PC-9 (cell line): ENCODE measurements around the gene HYCC2. TPM values are rescaled to one million over a fixed set of nuclear protein-coding genes. Genes with fewer than 3 reads are reported as not detected.

ENCODE experiments used
- BruUV-seq: library from RNA; stranded (reverse); fragments of 400-500 nt; replicated peaks from 2 replicates; lab custom pipeline; 2021; lab: Mats Ljungman, UMichigan
- CTCF ChIA-PET: fragments of 300-600 bp; sonication (Branson Sonifier 250); formaldehyde crosslinking; loops from one replicate; lab custom pipeline; 2022; ENCODE audit warnings: antibody characterized with exemption; lab: Charles Lee
- POLR2A ChIA-PET: fragments of 300-600 bp; sonication (Branson Sonifier 250); formaldehyde crosslinking; loops from one replicate; lab custom pipeline; 2022; ENCODE audit warnings: antibody characterized with exemption; ENCODE audit not compliant: unreplicated experiment; lab: Charles Lee
- DNase-seq, 2 experiments: peaks; one replicate each; pipeline versions ENCODE4 v3.0.0 to v3.0.0-alpha.2; 2015 to 2022; ENCODE audit warnings: mixed read lengths in 1 of 2
- H2AFZ ChIP-seq: fragments of 200-600 bp; sonication (generic); 2 replicates; pipeline ENCODE4 v1.8.1; 2017; ENCODE audit warnings: antibody characterized with exemption
- H3F3A ChIP-seq: fragments of 200-600 bp; sonication (generic); 2 replicates; pipeline ENCODE4 v1.8.1; 2017; ENCODE audit warnings: antibody characterized with exemption, mild to moderate bottlenecking, low read depth; ENCODE audit not compliant: insufficient read depth
- H3K27ac ChIP-seq: fragments of 200-600 bp; sonication (generic); 2 replicates; pipeline ENCODE4 v1.6.1; 2016; ENCODE audit warnings: mixed run types
- H3K27me3 ChIP-seq: fragments of 200-600 bp; sonication (generic); 2 replicates; pipeline ENCODE4 v1.6.1; 2016; ENCODE audit warnings: low read depth, mixed run types; ENCODE audit not compliant: insufficient read depth
- H3K36me3 ChIP-seq: fragments of 200-600 bp; sonication (generic); 2 replicates; pipeline ENCODE4 v1.6.1; 2016; ENCODE audit warnings: low read depth, mixed run types
- H3K4me1 ChIP-seq: fragments of 200-600 bp; sonication (generic); replicated peaks from 2 replicates; pipeline ENCODE4 v1.6.1; 2016; ENCODE audit warnings: mixed run types; ENCODE audit not compliant: insufficient read depth
- H3K4me2 ChIP-seq: fragments of 200-600 bp; sonication (generic); 2 replicates; pipeline ENCODE4 v1.6.1; 2017; ENCODE audit warnings: mixed run types
- H3K4me3 ChIP-seq: fragments of 200-600 bp; sonication (generic); 2 replicates; pipeline ENCODE4 v1.6.1; 2016; ENCODE audit warnings: mixed run types
- H3K79me2 ChIP-seq: fragments of 200-600 bp; sonication (generic); 2 replicates; pipeline ENCODE4 v1.6.1; 2017; ENCODE audit warnings: low read depth, mixed run types
- H3K9me2 ChIP-seq: fragments of 200-600 bp; sonication (generic); 2 replicates; pipeline ENCODE4 v1.8.1; 2017; ENCODE audit warnings: mild to moderate bottlenecking; ENCODE audit not compliant: insufficient read depth
- H3K9me3 ChIP-seq: fragments of 200-600 bp; sonication (generic); 2 replicates; pipeline ENCODE4 v1.8.1; 2016; ENCODE audit warnings: low read depth; ENCODE audit not compliant: insufficient read depth
- H4K20me1 ChIP-seq: fragments of 200-600 bp; sonication (generic); 2 replicates; pipeline ENCODE4 v1.8.1; 2017; ENCODE audit not compliant: insufficient read depth
- CTCF ChIP-seq: fragments of 200-600 bp; sonication (generic); conservative IDR thresholded peaks from 2 replicates; pipeline ENCODE4 v1.6.1; 2017; ENCODE audit warnings: mixed run types, antibody characterized with exemption, mild to moderate bottlenecking, moderate library complexity
- EZH2 ChIP-seq: fragments of 200-600 bp; sonication (generic); IDR thresholded peaks from 2 replicates; pipeline ENCODE4 v1.8.0; 2017; ENCODE audit warnings: antibody characterized with exemption, low read depth
- intact Hi-C: fragments of 100-400 bp; cut with micrococcal nuclease; formaldehyde crosslinking; loops from one replicate; pipeline ENCODE4 v1.10.0; 2022; ENCODE audit not compliant: unreplicated experiment
- total RNA-seq: library from RNA; stranded (reverse); gene quantifications from 2 replicates; pipeline ENCODE4 v1.2.3, GENCODE V29; 2021

HYCC2 gene
- total RNA-seq, 1 experiment from 2014 or later: 10.7 TPM

- H3K4me2 ChIP-seq: no peak overlapping the region
- DNase-seq: no peak
- no peak overlapping the region for H2AFZ ChIP-seq
- intact Hi-C loops: no loop called here
- H3K36me3 ChIP-seq: no peaks in the 10 kb centered on the region
- H3K27me3 ChIP-seq: no peaks in the 10 kb centered on the region
- POLR2A ChIA-PET: interaction anchor here (0.7 kb wide), 1 partner anchor 194 kb away, joined by 7 read pairs; no protein-coding TSS in a partner anchor
- no peaks in the 10 kb centered on the region for H3K79me2 ChIP-seq
- TF ChIP-seq EZH2 (no peak), CTCF (no peak)
- no peaks in the 10 kb centered on the region for H3K9me3 ChIP-seq
- no peaks in the 10 kb centered on the region for H3K4me1 ChIP-seq
- no peaks in the 10 kb centered on the region for H4K20me1 ChIP-seq
- no peaks in the 10 kb centered on the region for H3F3A ChIP-seq
- no TSS peak for BruUV-seq
- H3K27ac ChIP-seq: no peak overlapping the region
- CTCF ChIA-PET: no interaction called here
- no peak overlapping the region for H3K4me3 ChIP-seq
- no peaks in the 10 kb centered on the region for H3K9me2 ChIP-seq
Observed at GRCh38 chr2:201108341-201108740, 36.9 kb upstream of the HYCC2 start.

- no peak overlapping the region for H2AFZ ChIP-seq
- no peak overlapping the region for H3K4me2 ChIP-seq
- no peaks in the 10 kb centered on the region for H4K20me1 ChIP-seq
- H3K4me3 ChIP-seq: no peak overlapping the region
- H3K9me3 ChIP-seq: no peaks in the 10 kb centered on the region
- ChIA-PET POLR2A (no interaction called here), CTCF (no interaction called here)
- intact Hi-C loops: no loop called here
- no peaks in the 10 kb centered on the region for H3K79me2 ChIP-seq
- H3K27me3 ChIP-seq: no peaks in the 10 kb centered on the region
- no peak overlapping the region for H3K27ac ChIP-seq
- H3K9me2 ChIP-seq: no peaks in the 10 kb centered on the region
- no peaks in the 10 kb centered on the region for H3F3A ChIP-seq
- TF ChIP-seq EZH2: no peak
- no peak for TF ChIP-seq CTCF
- BruUV-seq: no TSS peak
- no peak for DNase-seq
- H3K36me3 ChIP-seq: no peaks in the 10 kb centered on the region
- no peaks in the 10 kb centered on the region for H3K4me1 ChIP-seq
Observed at GRCh38 chr2:201107624-201108023, 36.2 kb upstream of the HYCC2 start.

- POLR2A ChIA-PET: no interaction called here
- no peaks in the 10 kb centered on the region for H3K36me3 ChIP-seq
- no peaks in the 10 kb centered on the region for H3K79me2 ChIP-seq
- no peaks in the 10 kb centered on the region for H3K9me2 ChIP-seq
- intact Hi-C loops: no loop called here
- no peaks in the 10 kb centered on the region for H3K4me1 ChIP-seq
- H3F3A ChIP-seq: no peaks in the 10 kb centered on the region
- no peak overlapping the region for H2AFZ ChIP-seq
- no TSS peak for BruUV-seq
- H3K9me3 ChIP-seq: no peaks in the 10 kb centered on the region
- no peak overlapping the region for H3K4me2 ChIP-seq
- H3K27me3 ChIP-seq: no peaks in the 10 kb centered on the region
- CTCF ChIA-PET: no interaction called here
- TF ChIP-seq EZH2 (no peak), CTCF (no peak)
- no peak overlapping the region for H3K27ac ChIP-seq
- no peak overlapping the region for H3K4me3 ChIP-seq
- H4K20me1 ChIP-seq: no peaks in the 10 kb centered on the region
- DNase-seq: no peak
Observed at GRCh38 chr2:201105759-201106158, 34.3 kb upstream of the HYCC2 start.
